PC-9 (cell line): ENCODE results near the gene MRPS5. TPM values are rescaled to one million over a fixed set of nuclear protein-coding genes. Genes with fewer than 3 reads are reported as not detected.

Experiments used
- BruUV-seq: library from RNA; stranded (reverse); fragments of 400-500 nt; replicated peaks from 2 replicates; lab custom pipeline; 2021; lab: Mats Ljungman, UMichigan
- CTCF ChIA-PET: fragments of 300-600 bp; sonication (Branson Sonifier 250); formaldehyde crosslinking; loops from one replicate; lab custom pipeline; 2022; ENCODE audit warnings: antibody characterized with exemption; lab: Charles Lee
- POLR2A ChIA-PET: fragments of 300-600 bp; sonication (Branson Sonifier 250); formaldehyde crosslinking; loops from one replicate; lab custom pipeline; 2022; ENCODE audit warnings: antibody characterized with exemption; ENCODE audit not compliant: unreplicated experiment; lab: Charles Lee
- DNase-seq, 2 experiments: peaks; one replicate each; pipeline versions ENCODE4 v3.0.0 to v3.0.0-alpha.2; 2015 to 2022; ENCODE audit warnings: mixed read lengths in 1 of 2
- H2AFZ ChIP-seq: fragments of 200-600 bp; sonication (generic); 2 replicates; pipeline ENCODE4 v1.8.1; 2017; ENCODE audit warnings: antibody characterized with exemption
- H3F3A ChIP-seq: fragments of 200-600 bp; sonication (generic); 2 replicates; pipeline ENCODE4 v1.8.1; 2017; ENCODE audit warnings: antibody characterized with exemption, mild to moderate bottlenecking, low read depth; ENCODE audit not compliant: insufficient read depth
- H3K27ac ChIP-seq: fragments of 200-600 bp; sonication (generic); 2 replicates; pipeline ENCODE4 v1.6.1; 2016; ENCODE audit warnings: mixed run types
- H3K27me3 ChIP-seq: fragments of 200-600 bp; sonication (generic); 2 replicates; pipeline ENCODE4 v1.6.1; 2016; ENCODE audit warnings: low read depth, mixed run types; ENCODE audit not compliant: insufficient read depth
- H3K36me3 ChIP-seq: fragments of 200-600 bp; sonication (generic); 2 replicates; pipeline ENCODE4 v1.6.1; 2016; ENCODE audit warnings: low read depth, mixed run types
- H3K4me1 ChIP-seq: fragments of 200-600 bp; sonication (generic); replicated peaks from 2 replicates; pipeline ENCODE4 v1.6.1; 2016; ENCODE audit warnings: mixed run types; ENCODE audit not compliant: insufficient read depth
- H3K4me2 ChIP-seq: fragments of 200-600 bp; sonication (generic); 2 replicates; pipeline ENCODE4 v1.6.1; 2017; ENCODE audit warnings: mixed run types
- H3K4me3 ChIP-seq: fragments of 200-600 bp; sonication (generic); 2 replicates; pipeline ENCODE4 v1.6.1; 2016; ENCODE audit warnings: mixed run types
- H3K79me2 ChIP-seq: fragments of 200-600 bp; sonication (generic); 2 replicates; pipeline ENCODE4 v1.6.1; 2017; ENCODE audit warnings: low read depth, mixed run types
- H3K9me2 ChIP-seq: fragments of 200-600 bp; sonication (generic); 2 replicates; pipeline ENCODE4 v1.8.1; 2017; ENCODE audit warnings: mild to moderate bottlenecking; ENCODE audit not compliant: insufficient read depth
- H3K9me3 ChIP-seq: fragments of 200-600 bp; sonication (generic); 2 replicates; pipeline ENCODE4 v1.8.1; 2016; ENCODE audit warnings: low read depth; ENCODE audit not compliant: insufficient read depth
- H4K20me1 ChIP-seq: fragments of 200-600 bp; sonication (generic); 2 replicates; pipeline ENCODE4 v1.8.1; 2017; ENCODE audit not compliant: insufficient read depth
- EZH2 ChIP-seq: fragments of 200-600 bp; sonication (generic); IDR thresholded peaks from 2 replicates; pipeline ENCODE4 v1.8.0; 2017; ENCODE audit warnings: antibody characterized with exemption, low read depth
- intact Hi-C: fragments of 100-400 bp; cut with micrococcal nuclease; formaldehyde crosslinking; loops from one replicate; pipeline ENCODE4 v1.10.0; 2022; ENCODE audit not compliant: unreplicated experiment
- total RNA-seq: library from RNA; stranded (reverse); gene quantifications from 2 replicates; pipeline ENCODE4 v1.2.3, GENCODE V29; 2021
- TF ChIP-seq, protein P1 (sequence below): fragments of 200-600 bp; sonication (generic); conservative IDR thresholded peaks from 2 replicates; pipeline ENCODE4 v1.6.1; 2017; ENCODE audit warnings: mixed run types, antibody characterized with exemption, mild to moderate bottlenecking, moderate library complexity

Gene MRPS5
- total RNA-seq, 1 experiment from 2014 or later, result 69.0 TPM

- Histone ChIP-seq H3K79me2 (peaks cover 36% of the 10 kb centered on the region), H4K20me1 (no peaks in the 10 kb centered on the region), H2AFZ (0 out of 2 replicates have a peak overlapping the region, but pooled peaks have one; percentile 3), H3F3A (peaks cover 81% of the 10 kb centered on the region), H3K4me3 (no peak overlapping the region; the same call in 1 of the 2 replicates), H3K4me2 (peak overlapping the region; percentile 90), H3K9me3 (no peaks in the 10 kb centered on the region), H3K27ac (peak overlapping the region; percentile 92), H3K27me3 (no peaks in the 10 kb centered on the region), H3K9me2 (no peaks in the 10 kb centered on the region), H3K4me1 (peaks cover 99% of the 10 kb centered on the region), H3K36me3 (peaks cover 18% of the 10 kb centered on the region)
- intact Hi-C loops, result loop anchor here (1.0 kb wide), 1 partner anchor 26 kb away; no protein-coding TSS in a partner anchor
- ChIA-PET POLR2A (interaction anchor here (0.5 to 0.9 kb wide), 3 partner anchors 25 to 225 kb away, joined by 3 to 4 read pairs (median 3); no protein-coding TSS in a partner anchor), CTCF (interaction anchor here (0.6 to 2.1 kb wide), 3 partner anchors 20 to 33 kb away, joined by 3 to 8 read pairs (median 5); no protein-coding TSS in a partner anchor)
- BruUV-seq, result no TSS peak
- no peak for TF ChIP-seq EZH2
- TF ChIP-seq, protein P1, sequence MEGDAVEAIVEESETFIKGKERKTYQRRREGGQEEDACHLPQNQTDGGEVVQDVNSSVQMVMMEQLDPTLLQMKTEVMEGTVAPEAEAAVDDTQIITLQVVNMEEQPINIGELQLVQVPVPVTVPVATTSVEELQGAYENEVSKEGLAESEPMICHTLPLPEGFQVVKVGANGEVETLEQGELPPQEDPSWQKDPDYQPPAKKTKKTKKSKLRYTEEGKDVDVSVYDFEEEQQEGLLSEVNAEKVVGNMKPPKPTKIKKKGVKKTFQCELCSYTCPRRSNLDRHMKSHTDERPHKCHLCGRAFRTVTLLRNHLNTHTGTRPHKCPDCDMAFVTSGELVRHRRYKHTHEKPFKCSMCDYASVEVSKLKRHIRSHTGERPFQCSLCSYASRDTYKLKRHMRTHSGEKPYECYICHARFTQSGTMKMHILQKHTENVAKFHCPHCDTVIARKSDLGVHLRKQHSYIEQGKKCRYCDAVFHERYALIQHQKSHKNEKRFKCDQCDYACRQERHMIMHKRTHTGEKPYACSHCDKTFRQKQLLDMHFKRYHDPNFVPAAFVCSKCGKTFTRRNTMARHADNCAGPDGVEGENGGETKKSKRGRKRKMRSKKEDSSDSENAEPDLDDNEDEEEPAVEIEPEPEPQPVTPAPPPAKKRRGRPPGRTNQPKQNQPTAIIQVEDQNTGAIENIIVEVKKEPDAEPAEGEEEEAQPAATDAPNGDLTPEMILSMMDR, result no peak
- DNase-seq, result peak; percentile 81 to 93
These were observed 64.8 kb downstream of the MRPS5 start for GRCh38 chr2:95056461-95057459.

DNA sequence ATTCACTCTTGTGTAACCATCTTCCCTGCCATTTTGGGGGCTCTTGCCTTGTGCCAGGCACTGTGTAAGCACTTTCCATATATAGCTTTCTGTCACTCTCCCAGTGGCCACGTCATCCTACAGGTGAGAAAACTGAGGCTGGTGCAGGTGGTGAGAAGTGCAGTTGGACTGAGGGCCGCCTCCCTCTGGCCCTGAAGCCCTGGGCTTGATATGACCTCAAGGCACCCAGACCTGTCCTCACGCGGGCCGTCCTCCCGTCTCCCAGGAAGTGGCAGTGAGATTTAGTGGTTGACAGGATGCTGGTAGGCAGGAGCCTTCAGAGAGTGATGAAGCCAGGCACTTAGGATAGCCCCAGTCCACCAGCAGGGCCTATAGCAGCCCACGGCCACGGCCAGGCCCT lies 65.6 kb downstream of the MRPS5 start:
- peak overlapping the region; percentile 92 for H3K27ac ChIP-seq
- intact Hi-C loops, result no loop called here

More for the DNA sequence above, 65.6 kb downstream of the MRPS5 start:
- Histone ChIP-seq H2AFZ (0 out of 2 replicates have a peak overlapping the region, but pooled peaks have one; percentile 3), H3K4me3 (no peak overlapping the region; the same call in 1 of the 2 replicates), H3K9me3 (no peaks in the 10 kb centered on the region), H3K9me2 (no peaks in the 10 kb centered on the region), H3K4me1 (peaks cover 99% of the 10 kb centered on the region), H3K36me3 (peaks cover 24% of the 10 kb centered on the region), H3K4me2 (peak overlapping the region; percentile 90), H3K79me2 (peaks cover 32% of the 10 kb centered on the region), H3F3A (peaks cover 86% of the 10 kb centered on the region), H3K27me3 (no peaks in the 10 kb centered on the region), H4K20me1 (no peaks in the 10 kb centered on the region)
- peak; percentile 48 to 75 for DNase-seq
- POLR2A ChIA-PET, result interaction anchor here (0.5 to 0.9 kb wide), 2 partner anchors 30 to 226 kb away, joined by 3 to 4 read pairs; no protein-coding TSS in a partner anchor
- BruUV-seq, result no TSS peak
- CTCF ChIA-PET, result interaction anchor here (0.6 to 2.1 kb wide), 3 partner anchors 20 to 32 kb away, joined by 3 to 8 read pairs (median 5); no protein-coding TSS in a partner anchor
- TF ChIP-seq EZH2, result no peak
- TF ChIP-seq, protein P1, result no peak
